A549 treated with AZD9567 at 1 μM for 4 hours (cell line): ENCODE results near the gene RCSD1. TPM values are rescaled to one million over a fixed set of nuclear protein-coding genes. Genes with fewer than 3 reads are reported as not detected.

Source experiments
- total RNA-seq: library from RNA; stranded (reverse); fragments of 200-300 nt; extraction: Qiagen RNA extraction; gene quantifications from 5 replicates; pipeline ENCODE4 v1.2.3, GENCODE V29; 2022; ENCODE audit not compliant: insufficient read depth

Gene RCSD1
- total RNA-seq = 0.02 to 0.08 TPM (median 0.03 TPM) in 3 of 5 replicates, not detected in the others

GRCh38 chr1:167629681-167630567 is at the start of gene RCSD1:
RCSD1 (plus strand) TSS chr1:167630232; CDS start chr1:167630424, 192 bp downstream.

GRCh38 chr1:167721617-167722151 is 91.7 kb downstream of the RCSD1 start, which contains the start of gene MPZL1:
MPZL1 (plus strand) TSS chr1:167721982; CDS start chr1:167722152, 170 bp downstream.

Other genes starting within 250 kb of the RCSD1 start
- 0.26 to 0.49 TPM (median 0.31 TPM) in 4 of 5 replicates, not detected in the other for gene CD247, start 111.7 kb upstream of the RCSD1 start, total RNA-seq
- 75.9 to 92.8 TPM (median 89.8 TPM) in 5 replicates for gene CREG1, start 76.5 kb upstream of the RCSD1 start, total RNA-seq
- 89.7 to 120 TPM (median 114 TPM) in 5 replicates for gene MPZL1, start 91.8 kb downstream of the RCSD1 start, total RNA-seq